H1 (cell line): ENCODE results near the gene FOSB.

Experiments used
- EP300 ChIP-seq, 2 experiments: IDR thresholded peaks; 1 replicate in 1 of 2; 2 replicates in 1 of 2; pipeline ENCODE4 v1.6.1; 2011 to 2012; ENCODE audit warnings: low read depth in 2 of 2, low read length in 2 of 2, mild to moderate bottlenecking in 2 of 2, borderline replicate concordance in 1 of 2, inconsistent platforms in 1 of 2, moderate library complexity in 1 of 2
- EZH2 ChIP-seq: fragments of 200-600 bp; sonication (generic); IDR thresholded peaks from 2 replicates; pipeline ENCODE4 v1.7.1; 2012; ENCODE audit warnings: low read depth, mild to moderate bottlenecking, moderate library complexity, low read length, inconsistent platforms; ENCODE audit not compliant: severe bottlenecking
- PHF8 ChIP-seq: fragments of 200-600 bp; sonication (generic); conservative IDR thresholded peaks from 2 replicates; pipeline ENCODE4 v1.7.1; 2012; ENCODE audit warnings: low read depth, mild to moderate bottlenecking, inconsistent platforms, low read length, moderate library complexity
- TAF7 ChIP-seq: optimal IDR thresholded peaks from 2 replicates; pipeline ENCODE3; 2011; ENCODE audit warnings: low read depth, mild to moderate bottlenecking, inconsistent platforms, low read length, moderate library complexity, borderline replicate concordance
- TF ChIP-seq, protein P1 (sequence below), 3 experiments: IDR thresholded peaks; 1 replicate in 2 of 3; 2 replicates in 1 of 3; pipeline versions ENCODE4 v1.5.1 to v1.6.1; 2011; ENCODE audit warnings: low read length in 3 of 3, mild to moderate bottlenecking in 3 of 3, inconsistent platforms in 2 of 3, low read depth in 1 of 3, moderate library complexity in 1 of 3; ENCODE audit not compliant: insufficient read depth in 1 of 3; ENCODE audit errors: control extremely low read depth in 1 of 3

DNA sequence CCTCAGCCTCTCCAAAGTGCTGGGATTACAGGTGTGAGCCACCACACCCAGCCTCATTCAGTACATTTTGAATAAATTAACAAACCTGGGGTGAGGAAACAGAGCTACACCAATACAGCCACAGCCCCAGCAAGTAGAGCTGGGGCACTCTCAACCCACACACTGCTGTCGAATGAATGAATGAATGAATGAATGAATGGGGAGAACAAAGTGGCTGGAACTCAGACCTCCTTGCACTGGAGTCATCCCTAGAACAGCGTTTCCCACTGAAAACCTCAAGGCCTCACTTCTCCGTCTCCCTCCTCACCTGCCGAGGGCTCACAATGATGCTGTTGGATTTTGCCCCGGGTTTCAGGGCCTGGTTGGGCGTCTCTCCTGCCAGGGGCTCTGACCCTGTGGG lies 46.9 kb upstream of the FOSB start:
- TF ChIP-seq, protein P1, sequence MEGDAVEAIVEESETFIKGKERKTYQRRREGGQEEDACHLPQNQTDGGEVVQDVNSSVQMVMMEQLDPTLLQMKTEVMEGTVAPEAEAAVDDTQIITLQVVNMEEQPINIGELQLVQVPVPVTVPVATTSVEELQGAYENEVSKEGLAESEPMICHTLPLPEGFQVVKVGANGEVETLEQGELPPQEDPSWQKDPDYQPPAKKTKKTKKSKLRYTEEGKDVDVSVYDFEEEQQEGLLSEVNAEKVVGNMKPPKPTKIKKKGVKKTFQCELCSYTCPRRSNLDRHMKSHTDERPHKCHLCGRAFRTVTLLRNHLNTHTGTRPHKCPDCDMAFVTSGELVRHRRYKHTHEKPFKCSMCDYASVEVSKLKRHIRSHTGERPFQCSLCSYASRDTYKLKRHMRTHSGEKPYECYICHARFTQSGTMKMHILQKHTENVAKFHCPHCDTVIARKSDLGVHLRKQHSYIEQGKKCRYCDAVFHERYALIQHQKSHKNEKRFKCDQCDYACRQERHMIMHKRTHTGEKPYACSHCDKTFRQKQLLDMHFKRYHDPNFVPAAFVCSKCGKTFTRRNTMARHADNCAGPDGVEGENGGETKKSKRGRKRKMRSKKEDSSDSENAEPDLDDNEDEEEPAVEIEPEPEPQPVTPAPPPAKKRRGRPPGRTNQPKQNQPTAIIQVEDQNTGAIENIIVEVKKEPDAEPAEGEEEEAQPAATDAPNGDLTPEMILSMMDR (IDR thresholded peaks at IDR 0.05; ENCODE audit: control extremely low read depth in 1 of 3, insufficient read depth in 1 of 3, low read depth in 1 of 3, low read length in 3 of 3), result no peak
- no peak for TF ChIP-seq PHF8
- TF ChIP-seq EZH2, result no peak
- no peak for TF ChIP-seq EP300 (IDR thresholded peaks at IDR 0.05; ENCODE audit: borderline replicate concordance in 1 of 2, low read depth in 2 of 2, low read length in 2 of 2)
- TF ChIP-seq TAF7, result no peak
